GM18909 (cell line): ENCODE data around the gene TNFSF15.

Experiments used
- ATAC-seq: cut with Tn5 transposase; IDR thresholded peaks from one replicate; pipeline ENCODE4 v1.9.1; 2021; ENCODE audit warnings: mild to moderate bottlenecking; ENCODE audit not compliant: unreplicated experiment, poor library complexity

Gene TNFSF15

DNA sequence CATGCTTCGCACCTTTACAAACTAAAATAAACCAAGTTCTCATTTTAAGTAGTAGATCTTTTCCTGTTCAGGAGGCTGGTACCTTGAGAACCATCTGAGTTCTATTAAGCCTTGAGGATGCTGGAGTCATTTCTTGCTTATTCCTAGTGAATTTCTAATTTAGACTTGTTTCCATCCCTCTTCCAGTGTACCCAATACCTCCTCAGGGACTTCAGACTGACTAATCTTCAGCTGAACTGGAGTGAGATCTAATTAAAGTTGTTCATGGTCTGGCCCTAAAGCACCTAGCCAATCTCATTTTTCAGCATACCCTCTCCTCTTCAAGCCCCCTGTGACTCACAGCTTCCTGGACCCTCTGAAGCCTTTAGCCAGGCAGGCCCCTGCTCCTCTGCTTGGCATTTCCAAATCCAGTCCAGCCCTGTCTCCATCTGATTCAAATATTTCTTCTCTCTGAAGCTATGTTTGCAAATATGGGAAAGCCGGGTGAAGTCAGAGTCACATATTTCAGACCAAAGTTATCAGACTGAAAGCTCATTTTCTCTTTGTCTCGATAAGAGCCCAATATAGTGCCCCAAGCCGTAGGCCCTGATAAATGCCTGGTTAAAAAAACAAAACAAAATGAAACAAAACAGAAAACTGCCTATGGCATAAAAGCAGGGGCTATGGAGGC lies 19.4 kb upstream of the TNFSF15 start:
- ATAC-seq: no peak

- ATAC-seq: no peak
Measured at GRCh38 chr9:114824110-114824509, 18.3 kb upstream of the TNFSF15 start.

DNA sequence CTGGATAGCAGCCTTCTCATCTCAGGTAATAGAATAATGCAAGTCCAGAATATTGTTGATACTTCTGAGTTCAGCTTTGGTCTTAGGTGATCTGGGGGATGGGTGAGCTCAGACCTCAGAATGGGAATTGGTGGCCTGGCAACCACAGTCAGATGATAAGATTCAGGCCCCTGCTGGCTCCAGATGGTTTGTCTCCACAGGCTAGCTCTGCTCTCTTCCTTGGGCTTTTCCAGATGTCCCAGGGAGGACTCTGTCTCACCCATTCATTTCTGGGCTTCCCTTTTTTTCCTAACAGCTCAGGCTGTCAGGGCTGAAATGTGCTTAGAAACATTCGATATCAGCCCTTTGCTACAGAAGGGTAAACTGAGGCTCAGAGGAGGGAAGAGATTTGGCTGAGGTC lies 17.6 kb upstream of the TNFSF15 start:
- ATAC-seq: no peak

DNA sequence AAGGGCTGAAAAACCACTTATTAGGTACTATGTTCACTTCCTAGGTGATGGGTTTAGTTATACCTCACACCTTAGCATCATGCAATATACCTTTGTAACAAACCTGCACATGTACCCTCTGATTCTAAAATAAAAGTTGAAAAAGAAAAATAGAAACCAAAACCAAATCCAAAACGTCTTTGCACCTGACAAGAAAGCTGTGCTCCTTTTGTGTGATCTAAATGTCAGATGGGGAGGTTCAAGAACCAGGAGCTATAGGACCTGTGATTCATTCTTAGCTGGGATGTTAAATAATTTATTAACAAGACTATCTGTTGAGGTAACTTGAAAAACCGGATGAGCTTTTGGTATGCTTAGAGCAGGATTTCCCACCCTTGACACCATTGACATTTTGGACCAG lies 16.9 kb upstream of the TNFSF15 start:
- ATAC-seq: no peak

DNA sequence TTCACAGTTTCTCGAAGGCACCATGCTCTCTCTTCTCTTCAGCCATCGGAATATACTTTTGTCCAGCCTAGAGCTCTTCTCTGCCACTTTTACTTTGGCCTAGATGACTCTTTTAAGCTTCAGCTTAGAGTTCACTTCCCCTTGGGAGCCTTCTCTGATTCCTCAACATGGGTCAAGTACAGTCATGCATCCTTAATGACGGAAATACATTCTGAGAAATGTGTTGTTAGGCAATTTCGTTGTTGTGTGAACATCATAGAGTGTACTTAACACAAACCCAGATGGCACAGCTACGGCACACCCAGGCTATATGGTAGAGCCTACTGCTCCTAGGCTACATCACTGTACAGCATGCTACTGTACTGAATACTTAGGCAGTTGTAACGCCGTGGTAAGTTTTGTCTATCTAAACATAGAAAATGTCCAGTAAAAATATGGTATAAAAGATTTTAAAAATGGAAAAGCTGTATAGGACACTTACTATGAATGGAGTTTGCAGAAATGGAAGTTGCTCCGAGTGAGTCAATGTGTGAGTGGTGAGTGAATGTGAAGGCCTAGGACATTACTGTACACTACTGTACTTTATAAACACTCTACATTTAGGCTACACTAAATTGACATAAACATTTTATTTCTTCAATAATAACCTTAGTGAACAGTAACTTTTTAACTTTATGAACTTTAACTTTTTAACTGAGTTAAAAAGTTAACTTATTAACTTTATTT lies 15.1 kb upstream of the TNFSF15 start:
- ATAC-seq: no peak

- no peak for ATAC-seq
Measured at GRCh38 chr9:114818178-114818577, 12.3 kb upstream of the TNFSF15 start.

GRCh38 chr9:114813717-114814418 lies 8.0 kb upstream of the TNFSF15 start:
- ATAC-seq: no peak

DNA sequence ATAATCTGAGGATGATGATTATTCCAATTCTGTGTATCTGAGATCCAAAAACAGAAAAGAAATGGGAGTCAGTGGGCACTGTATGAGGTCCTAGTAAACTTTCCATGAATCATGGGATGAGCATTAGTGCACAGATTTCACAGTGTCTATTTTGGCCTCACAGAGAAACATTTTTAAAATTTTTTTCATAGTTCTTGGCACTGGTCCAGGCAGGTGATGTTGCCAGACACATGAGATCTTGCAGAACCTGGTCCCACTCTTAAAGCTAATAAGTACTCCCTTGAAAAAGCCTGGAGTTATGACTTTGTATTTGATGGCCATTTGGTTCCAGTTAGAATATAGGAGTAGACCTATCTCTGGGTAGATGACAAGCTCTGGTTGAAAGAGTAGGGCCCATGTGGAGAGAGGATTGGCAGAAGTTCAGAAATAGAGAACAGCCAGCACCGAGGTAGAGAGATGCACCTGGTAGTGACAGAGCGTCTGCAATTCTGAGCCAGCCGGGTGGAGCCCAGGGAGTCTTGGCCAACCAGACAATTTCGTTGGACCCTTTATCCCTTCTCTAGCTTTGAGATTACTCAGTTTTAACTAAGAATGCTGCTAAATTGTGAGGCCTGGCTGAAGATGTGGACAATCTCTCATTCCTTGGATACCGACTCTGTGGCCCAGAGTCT lies 6.3 kb upstream of the TNFSF15 start:
- ATAC-seq: no peak

DNA sequence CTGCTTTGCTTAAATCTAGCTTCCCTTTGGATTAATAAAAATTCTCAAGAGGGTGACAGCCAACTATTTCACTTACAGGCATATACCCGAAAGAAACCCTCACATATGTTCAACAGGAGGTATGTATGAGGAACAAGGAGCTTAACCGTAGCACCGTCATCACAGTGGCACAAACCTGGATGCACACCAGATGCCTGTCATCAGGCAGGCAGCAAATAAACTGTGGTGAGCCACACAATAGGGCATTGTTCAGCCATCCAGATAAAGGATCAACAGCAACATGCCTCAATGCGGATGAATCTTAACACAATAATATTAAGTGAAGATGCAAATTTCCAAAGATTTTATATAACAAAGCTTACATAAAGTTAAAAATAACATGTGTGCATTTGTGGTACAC lies 5.5 kb upstream of the TNFSF15 start:
- no peak for ATAC-seq

- no peak for ATAC-seq
Measured at GRCh38 chr9:114810614-114811013, 4.8 kb upstream of the TNFSF15 start.

- ATAC-seq: peak; percentile 55
Measured at GRCh38 chr9:114806526-114806900, 674 bp upstream of the TNFSF15 start.

- ATAC-seq: no peak
Measured at GRCh38 chr9:114804505-114804904, 1.3 kb downstream of the TNFSF15 start.

DNA sequence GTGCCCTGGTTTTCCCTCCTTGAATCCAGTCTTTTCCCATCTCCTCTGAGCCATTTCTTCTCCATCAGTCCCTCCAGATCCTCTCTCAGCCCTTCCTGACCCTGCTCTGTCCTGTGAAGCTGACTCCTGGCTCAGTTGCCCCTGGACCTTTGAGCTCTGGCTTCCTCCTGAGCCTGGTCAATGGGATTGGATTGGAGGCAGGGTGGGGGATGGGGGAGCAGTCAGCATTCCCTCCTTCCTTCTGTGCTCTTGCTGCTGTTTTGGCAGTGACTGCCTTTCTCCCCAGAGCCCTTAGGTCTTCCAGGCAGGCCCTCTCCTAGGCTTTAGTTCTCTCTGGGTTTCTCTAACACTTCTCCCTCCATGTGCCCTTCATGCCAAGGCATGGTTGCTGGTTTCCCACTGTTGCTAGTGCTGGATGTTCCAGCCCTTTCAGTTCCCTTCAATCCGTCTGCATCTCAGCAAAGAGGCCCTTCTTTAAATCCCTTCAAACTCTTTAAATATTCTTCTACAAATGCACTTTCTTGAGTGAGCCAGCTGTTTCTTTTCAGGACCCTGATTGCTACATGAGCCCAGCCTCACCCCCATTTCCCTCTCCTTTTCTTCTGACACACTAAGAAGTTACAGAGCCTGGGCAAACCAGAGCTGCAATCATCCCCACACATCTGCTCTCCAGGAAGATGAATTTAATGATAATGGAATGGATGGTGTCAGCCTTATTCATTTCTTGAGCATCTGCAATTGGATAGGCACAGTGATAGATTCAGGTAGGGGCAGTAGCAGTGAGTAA lies 2.2 kb downstream of the TNFSF15 start:
- no peak for ATAC-seq

DNA sequence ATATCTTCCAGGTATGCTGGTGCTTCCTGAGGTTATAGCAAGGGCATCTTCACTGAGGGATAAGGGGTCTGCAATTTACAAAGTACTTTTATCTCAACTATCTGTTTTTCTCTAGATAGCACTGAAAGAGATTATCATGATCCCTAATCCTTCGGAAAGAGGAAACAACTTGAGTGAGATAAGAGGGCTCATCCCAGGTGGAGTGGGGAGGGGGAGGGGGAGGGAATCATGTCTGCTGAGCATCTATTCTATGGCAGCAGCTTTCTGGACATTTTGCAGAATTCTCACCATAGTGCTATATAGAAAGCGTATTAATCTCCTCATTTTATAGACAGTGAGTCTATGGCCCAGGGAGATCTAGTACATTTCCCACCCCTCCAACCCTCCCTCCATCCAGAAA lies 5.9 kb downstream of the TNFSF15 start:
- ATAC-seq: no peak

DNA sequence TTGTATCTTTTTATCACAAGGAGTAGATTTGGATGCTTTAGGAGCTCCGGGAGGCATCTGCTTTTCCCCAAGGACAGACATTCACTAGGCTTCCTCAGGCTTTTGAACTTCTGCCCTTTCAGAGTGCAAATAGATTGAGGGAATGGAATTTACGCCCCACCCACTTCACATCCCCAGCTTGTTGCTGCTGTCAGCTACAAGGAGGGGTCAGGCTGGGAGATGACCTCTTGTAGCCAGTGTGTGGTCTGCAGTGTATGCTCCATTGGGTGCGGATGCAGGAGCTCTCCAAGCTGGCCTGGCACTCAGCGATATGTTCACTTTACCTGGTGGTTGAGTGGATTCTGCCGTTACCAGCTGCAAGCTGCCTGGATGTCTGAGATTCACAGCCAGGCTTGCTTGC lies 6.4 kb downstream of the TNFSF15 start:
- ATAC-seq: no peak

DNA sequence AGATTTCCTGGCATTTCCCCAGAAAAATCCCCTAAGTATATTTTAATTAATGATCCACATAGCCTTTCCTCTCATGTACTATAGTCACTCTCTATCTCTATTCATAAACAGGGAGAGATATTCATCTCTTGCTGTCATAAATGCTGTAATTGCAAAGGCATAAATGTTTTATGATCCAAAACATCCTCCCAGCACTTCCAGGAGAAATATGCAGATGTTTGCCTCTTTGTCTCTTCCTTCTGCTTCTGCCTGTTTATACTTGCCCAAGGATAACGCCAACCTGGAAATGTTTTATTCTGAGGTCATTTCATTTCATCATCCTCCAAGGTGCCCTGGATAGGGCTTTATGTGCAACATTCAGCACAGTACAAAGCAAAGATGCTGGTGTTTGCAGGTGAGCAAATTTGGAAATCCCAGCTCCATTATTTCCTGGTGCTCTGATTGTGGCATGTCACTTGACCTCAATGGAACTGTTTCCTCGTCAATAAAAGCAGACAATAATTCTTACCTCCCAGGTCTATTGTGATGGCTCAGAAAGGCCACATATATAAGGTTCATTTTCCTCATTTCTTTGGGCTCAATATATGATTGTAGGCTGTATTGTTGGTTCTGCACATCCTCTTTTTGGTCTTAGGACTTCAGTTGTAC lies 6.9 kb downstream of the TNFSF15 start:
- no peak for ATAC-seq

GRCh38 chr9:114798101-114798500 lies 7.7 kb downstream of the TNFSF15 start:
- ATAC-seq: no peak

- ATAC-seq: no peak
Measured at GRCh38 chr9:114792396-114792795, 13.4 kb downstream of the TNFSF15 start.

DNA sequence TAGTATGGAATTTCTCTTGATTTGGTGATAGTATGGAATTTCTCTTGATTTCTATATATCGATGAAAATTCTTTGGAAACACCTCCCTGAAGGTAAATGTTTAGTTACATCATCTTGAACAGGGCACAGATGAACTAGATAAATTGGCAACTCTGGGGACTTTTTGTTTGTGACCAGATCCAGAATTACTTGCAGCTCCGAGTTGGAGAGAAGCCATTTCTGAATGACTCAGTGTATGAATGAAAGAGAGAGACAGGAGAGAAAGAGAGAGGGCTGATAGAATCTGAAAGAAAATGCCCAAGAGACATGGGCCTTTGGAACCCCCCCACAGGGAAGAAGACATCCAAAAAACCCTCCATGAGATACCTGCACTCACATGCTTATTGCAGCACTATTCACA lies 14.1 kb downstream of the TNFSF15 start:
- ATAC-seq: no peak

DNA sequence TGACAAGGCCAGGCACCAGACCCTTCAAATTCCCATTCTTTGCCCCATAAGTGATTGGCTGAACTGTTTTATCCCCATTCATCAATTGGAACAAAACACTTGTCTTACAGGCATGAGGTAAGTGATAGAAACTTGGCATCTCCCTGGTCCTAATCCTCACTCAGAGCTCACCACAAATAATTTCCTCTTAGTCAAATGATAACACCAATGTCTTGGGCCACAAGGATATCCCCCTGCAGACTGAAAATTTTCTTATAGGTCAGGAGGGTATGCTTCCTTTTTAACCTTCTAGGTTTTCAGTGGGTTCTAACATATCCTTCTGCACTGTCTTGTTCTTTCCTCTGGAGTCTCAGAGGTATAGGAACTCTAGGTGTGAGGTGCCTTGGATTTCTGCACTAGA lies 14.5 kb downstream of the TNFSF15 start:
- ATAC-seq: no peak
